ENCODE results near the gene NEK7.

NEK7 gene

GRCh38 chr1:198241553-198241952, 84.8 kb downstream of the NEK7 start:
- H2AFZ ChIP-seq (ENCODE audit: low read length), result no peak overlapping the region
- H3F3A ChIP-seq (ENCODE audit: insufficient read depth, low read length), result no peaks in the 10 kb centered on the region
- no peak overlapping the region for H3K4me2 ChIP-seq (ENCODE audit: low read length)
- H3K27ac ChIP-seq (ENCODE audit: low read depth, low read length, poor library complexity, severe bottlenecking), result no peak overlapping the region
- no peaks in the 10 kb centered on the region for H3K36me3 ChIP-seq (ENCODE audit: insufficient read depth, low read length)
- H3K4me1 ChIP-seq (ENCODE audit: insufficient read depth, low read length, severe bottlenecking), result peaks cover 5% of the 10 kb centered on the region
- 0 out of 2 replicates have a peak, but pooled peaks cover 2% of the 10 kb centered on the region for H3K9me3 ChIP-seq (ENCODE audit: low read length)
- no peaks in the 10 kb centered on the region for H3K9me2 ChIP-seq (ENCODE audit: low read depth, low read length)
- no peaks in the 10 kb centered on the region for H3K27me3 ChIP-seq (ENCODE audit: insufficient read depth, low read length)
- H4K20me1 ChIP-seq (ENCODE audit: insufficient read depth, low read length), result no peaks in the 10 kb centered on the region
- TF ChIP-seq CTCF (IDR thresholded peaks at IDR 0.05; ENCODE audit: low read length) (no peak), EZH2 (IDR thresholded peaks at IDR 0.05; ENCODE audit: borderline replicate concordance, low read length) (no peak)
- no peak overlapping the region for H3K4me3 ChIP-seq (ENCODE audit: low read depth, low read length, poor library complexity, severe bottlenecking)
- H3K79me2 ChIP-seq (ENCODE audit: insufficient read depth, low read length), result no peaks in the 10 kb centered on the region
- H3K9ac ChIP-seq (ENCODE audit: low read length), result no peak overlapping the region

GRCh38 chr1:198244772-198245171, 88.0 kb downstream of the NEK7 start:
- peaks cover 5% of the 10 kb centered on the region for H3K4me1 ChIP-seq (ENCODE audit: insufficient read depth, low read length, severe bottlenecking)
- no peaks in the 10 kb centered on the region for H3K79me2 ChIP-seq (ENCODE audit: insufficient read depth, low read length)
- H3F3A ChIP-seq (ENCODE audit: insufficient read depth, low read length), result no peaks in the 10 kb centered on the region
- TF ChIP-seq CTCF (IDR thresholded peaks at IDR 0.05; ENCODE audit: low read length), result no peak
- TF ChIP-seq EZH2 (IDR thresholded peaks at IDR 0.05; ENCODE audit: borderline replicate concordance, low read length), result no peak
- H3K4me3 ChIP-seq (ENCODE audit: low read depth, low read length, poor library complexity, severe bottlenecking), result no peak overlapping the region
- H3K4me2 ChIP-seq (ENCODE audit: low read length), result no peak overlapping the region
- H3K36me3 ChIP-seq (ENCODE audit: insufficient read depth, low read length), result no peaks in the 10 kb centered on the region
- no peak overlapping the region for H3K27ac ChIP-seq (ENCODE audit: low read depth, low read length, poor library complexity, severe bottlenecking)
- H3K27me3 ChIP-seq (ENCODE audit: insufficient read depth, low read length), result no peaks in the 10 kb centered on the region
- H2AFZ ChIP-seq (ENCODE audit: low read length), result no peak overlapping the region
- no peak overlapping the region for H3K9ac ChIP-seq (ENCODE audit: low read length)
- no peaks in the 10 kb centered on the region for H3K9me2 ChIP-seq (ENCODE audit: low read depth, low read length)
- H4K20me1 ChIP-seq (ENCODE audit: insufficient read depth, low read length), result no peaks in the 10 kb centered on the region
- H3K9me3 ChIP-seq (ENCODE audit: low read length), result no peaks in the 10 kb centered on the region

GRCh38 chr1:198245379-198245778, 88.6 kb downstream of the NEK7 start:
- Histone ChIP-seq H3K4me1 (ENCODE audit: insufficient read depth, low read length, severe bottlenecking) (peaks cover 5% of the 10 kb centered on the region), H3K4me3 (ENCODE audit: low read depth, low read length, poor library complexity, severe bottlenecking) (no peak overlapping the region), H3K27me3 (ENCODE audit: insufficient read depth, low read length) (no peaks in the 10 kb centered on the region), H3K27ac (ENCODE audit: low read depth, low read length, poor library complexity, severe bottlenecking) (no peak overlapping the region), H4K20me1 (ENCODE audit: insufficient read depth, low read length) (no peaks in the 10 kb centered on the region), H3K9me2 (ENCODE audit: low read depth, low read length) (no peaks in the 10 kb centered on the region), H3K9ac (ENCODE audit: low read length) (no peak overlapping the region), H3F3A (ENCODE audit: insufficient read depth, low read length) (no peaks in the 10 kb centered on the region), H3K4me2 (ENCODE audit: low read length) (no peak overlapping the region), H3K79me2 (ENCODE audit: insufficient read depth, low read length) (no peaks in the 10 kb centered on the region), H3K9me3 (ENCODE audit: low read length) (no peaks in the 10 kb centered on the region), H2AFZ (ENCODE audit: low read length) (no peak overlapping the region), H3K36me3 (ENCODE audit: insufficient read depth, low read length) (no peaks in the 10 kb centered on the region)
- TF ChIP-seq EZH2 (IDR thresholded peaks at IDR 0.05; ENCODE audit: borderline replicate concordance, low read length), result no peak
- TF ChIP-seq CTCF (IDR thresholded peaks at IDR 0.05; ENCODE audit: low read length), result no peak

All from OCI-LY1 (cell line).